ENCODE results near the gene GSK3A.

DNA sequence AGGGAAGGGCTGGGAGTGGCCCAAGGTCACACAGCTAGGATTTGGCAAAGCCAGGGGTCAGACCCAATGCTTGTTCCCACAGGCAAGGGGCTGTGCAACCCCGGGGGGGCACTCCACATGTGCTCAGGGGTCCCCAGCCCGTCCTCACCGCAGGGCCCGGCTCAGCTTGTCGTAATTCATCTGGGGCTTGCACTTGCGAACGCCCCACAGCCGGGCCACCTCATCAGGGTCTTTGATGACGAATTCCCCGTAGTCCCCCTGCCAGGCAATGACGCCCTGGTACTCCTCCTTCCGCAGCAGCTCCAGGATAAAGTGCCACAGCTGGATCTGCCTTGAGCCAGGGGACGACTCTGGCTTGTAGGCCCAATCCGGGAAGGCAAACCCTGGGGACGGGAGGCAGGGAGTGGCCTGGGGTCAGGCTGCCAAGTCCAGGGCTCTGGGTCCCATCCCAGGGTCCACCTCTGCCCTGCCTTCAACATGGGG lies 7.8 kb upstream of the GSK3A start:
- TF ChIP-seq ZNF3 (CRISPR knock-in tag; IDR thresholded peaks at IDR 0.05), result no peak
- no peak for TF ChIP-seq TAF1 (IDR thresholded peaks at IDR 0.05; ENCODE audit: control insufficient read depth, extremely low read depth, insufficient read depth, low read length, severe bottlenecking)
- no peak for TF ChIP-seq MEF2A (IDR thresholded peaks at IDR 0.05; ENCODE audit: control insufficient read depth, low read depth, low read length)
- no peak for TF ChIP-seq ZBTB1 (CRISPR knock-in tag; IDR thresholded peaks at IDR 0.05; ENCODE audit: borderline replicate concordance, low read depth)
- TF ChIP-seq ZBTB7A (IDR thresholded peaks at IDR 0.05; ENCODE audit: borderline replicate concordance, control insufficient read depth, low read depth, low read length), result no peak
- no peak for TF ChIP-seq EZH2 (IDR thresholded peaks at IDR 0.05; ENCODE audit: borderline replicate concordance, low read depth, low read length)
- no peak for TF ChIP-seq THRB (CRISPR knock-in tag; conservative IDR thresholded peaks at IDR 0.05)
- no peak for TF ChIP-seq HDAC6 (IDR thresholded peaks at IDR 0.05; ENCODE audit: low read depth, low read length)
- TF ChIP-seq, protein P1, sequence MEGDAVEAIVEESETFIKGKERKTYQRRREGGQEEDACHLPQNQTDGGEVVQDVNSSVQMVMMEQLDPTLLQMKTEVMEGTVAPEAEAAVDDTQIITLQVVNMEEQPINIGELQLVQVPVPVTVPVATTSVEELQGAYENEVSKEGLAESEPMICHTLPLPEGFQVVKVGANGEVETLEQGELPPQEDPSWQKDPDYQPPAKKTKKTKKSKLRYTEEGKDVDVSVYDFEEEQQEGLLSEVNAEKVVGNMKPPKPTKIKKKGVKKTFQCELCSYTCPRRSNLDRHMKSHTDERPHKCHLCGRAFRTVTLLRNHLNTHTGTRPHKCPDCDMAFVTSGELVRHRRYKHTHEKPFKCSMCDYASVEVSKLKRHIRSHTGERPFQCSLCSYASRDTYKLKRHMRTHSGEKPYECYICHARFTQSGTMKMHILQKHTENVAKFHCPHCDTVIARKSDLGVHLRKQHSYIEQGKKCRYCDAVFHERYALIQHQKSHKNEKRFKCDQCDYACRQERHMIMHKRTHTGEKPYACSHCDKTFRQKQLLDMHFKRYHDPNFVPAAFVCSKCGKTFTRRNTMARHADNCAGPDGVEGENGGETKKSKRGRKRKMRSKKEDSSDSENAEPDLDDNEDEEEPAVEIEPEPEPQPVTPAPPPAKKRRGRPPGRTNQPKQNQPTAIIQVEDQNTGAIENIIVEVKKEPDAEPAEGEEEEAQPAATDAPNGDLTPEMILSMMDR (IDR thresholded peaks at IDR 0.05 in 2 of 3, conservative IDR thresholded peaks at IDR 0.05 in 1 of 3; ENCODE audit: insufficient read depth in 2 of 3, low read depth in 1 of 3, low read length in 3 of 3), result no peak
- TF ChIP-seq, protein P2, sequence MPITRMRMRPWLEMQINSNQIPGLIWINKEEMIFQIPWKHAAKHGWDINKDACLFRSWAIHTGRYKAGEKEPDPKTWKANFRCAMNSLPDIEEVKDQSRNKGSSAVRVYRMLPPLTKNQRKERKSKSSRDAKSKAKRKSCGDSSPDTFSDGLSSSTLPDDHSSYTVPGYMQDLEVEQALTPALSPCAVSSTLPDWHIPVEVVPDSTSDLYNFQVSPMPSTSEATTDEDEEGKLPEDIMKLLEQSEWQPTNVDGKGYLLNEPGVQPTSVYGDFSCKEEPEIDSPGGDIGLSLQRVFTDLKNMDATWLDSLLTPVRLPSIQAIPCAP (CRISPR knock-in tag; IDR thresholded peaks at IDR 0.05; ENCODE audit: borderline replicate concordance), result no peak
- TF ChIP-seq NFIX (CRISPR knock-in tag; IDR thresholded peaks at IDR 0.05; ENCODE audit: low read depth), result no peak
- no peak for TF ChIP-seq FOXM1 (IDR thresholded peaks at IDR 0.05; ENCODE audit: low read depth)
- no peak for TF ChIP-seq FOXM1 (CRISPR knock-in tag; IDR thresholded peaks at IDR 0.05; ENCODE audit: low read depth)
- TF ChIP-seq, protein P3, sequence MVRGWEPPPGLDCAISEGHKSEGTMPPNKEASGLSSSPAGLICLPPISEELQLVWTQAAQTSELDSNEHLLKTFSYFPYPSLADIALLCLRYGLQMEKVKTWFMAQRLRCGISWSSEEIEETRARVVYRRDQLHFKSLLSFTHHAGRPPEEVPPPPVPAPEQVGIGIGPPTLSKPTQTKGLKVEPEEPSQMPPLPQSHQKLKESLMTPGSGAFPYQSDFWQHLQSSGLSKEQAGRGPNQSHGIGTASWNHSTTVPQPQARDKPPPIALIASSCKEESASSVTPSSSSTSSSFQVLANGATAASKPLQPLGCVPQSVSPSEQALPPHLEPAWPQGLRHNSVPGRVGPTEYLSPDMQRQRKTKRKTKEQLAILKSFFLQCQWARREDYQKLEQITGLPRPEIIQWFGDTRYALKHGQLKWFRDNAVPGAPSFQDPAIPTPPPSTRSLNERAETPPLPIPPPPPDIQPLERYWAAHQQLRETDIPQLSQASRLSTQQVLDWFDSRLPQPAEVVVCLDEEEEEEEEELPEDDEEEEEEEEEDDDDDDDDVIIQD (CRISPR knock-in tag; IDR thresholded peaks at IDR 0.05), result no peak
- no peak for TF ChIP-seq ZNF133 (CRISPR knock-in tag; IDR thresholded peaks at IDR 0.05)
